ENCODE measurements around the gene APIP.

GRCh38 chr11:34843271-34843670 lies 72.9 kb downstream of the APIP start:
- TF ChIP-seq FOXK2 (IDR thresholded peaks at IDR 0.05) (no peak), FOXA1 (IDR thresholded peaks at IDR 0.05) (no peak), L3MBTL2 (conservative IDR thresholded peaks at IDR 0.05) (no peak), SP1 (IDR thresholded peaks at IDR 0.05) (no peak), SUZ12 (IDR thresholded peaks at IDR 0.05) (no peak), ARNT (IDR thresholded peaks at IDR 0.05) (no peak)

All from HEK293T (cell line).